Smooth muscle cell (in vitro differentiated cells): ENCODE results near the gene GCN1. TPM values are rescaled to one million over a fixed set of nuclear protein-coding genes. Genes with fewer than 3 reads are reported as not detected.

Source experiments
- DNase-seq: peaks from one replicate; lab custom pipeline; 2025; ENCODE audit not compliant: unreplicated experiment; lab: John Stamatoyannopoulos, UW
- H2AFZ ChIP-seq: fragments of 200-600 bp; sonication (generic); 2 replicates; pipeline ENCODE4 v1.6.0; 2016; ENCODE audit warnings: antibody characterized with exemption, low read depth, mild to moderate bottlenecking
- H3F3A ChIP-seq: fragments of 200-600 bp; sonication (generic); 2 replicates; pipeline ENCODE4 v1.6.0; 2017; ENCODE audit warnings: antibody characterized with exemption, low read depth
- H3K27ac ChIP-seq: fragments of 200-600 bp; sonication (generic); 2 replicates; pipeline ENCODE4 v1.5.1; 2016; ENCODE audit warnings: low read depth, mild to moderate bottlenecking
- H3K27me3 ChIP-seq: fragments of 200-600 bp; sonication (generic); 2 replicates; pipeline ENCODE4 v1.6.1; 2016; ENCODE audit warnings: low read depth, mild to moderate bottlenecking
- H3K36me3 ChIP-seq: fragments of 200-600 bp; sonication (generic); 2 replicates; pipeline ENCODE4 v1.5.1; 2016; ENCODE audit warnings: low read depth
- H3K4me1 ChIP-seq: fragments of 200-600 bp; sonication (generic); 2 replicates; pipeline ENCODE4 v1.5.1; 2016; ENCODE audit warnings: low read depth
- H3K4me2 ChIP-seq: fragments of 200-600 bp; sonication (generic); 2 replicates; pipeline ENCODE4 v1.6.0; 2016; ENCODE audit warnings: mild to moderate bottlenecking
- H3K4me3 ChIP-seq: fragments of 200-600 bp; sonication (generic); 2 replicates; pipeline ENCODE4 v1.5.1; 2016; ENCODE audit warnings: mild to moderate bottlenecking
- H3K79me2 ChIP-seq: fragments of 200-600 bp; sonication (generic); 2 replicates; pipeline ENCODE4 v1.6.0; 2016; ENCODE audit warnings: low read depth, mild to moderate bottlenecking
- H3K9ac ChIP-seq: fragments of 200-600 bp; sonication (generic); 2 replicates; pipeline ENCODE4 v1.6.0; 2016; ENCODE audit warnings: low read depth
- H3K9me3 ChIP-seq: fragments of 200-600 bp; sonication (generic); replicated peaks from 2 replicates; pipeline ENCODE4 v1.5.1; 2016; ENCODE audit warnings: low read depth
- H4K20me1 ChIP-seq: fragments of 200-600 bp; sonication (generic); 2 replicates; pipeline ENCODE4 v1.6.0; 2016; ENCODE audit warnings: low read depth
- WGBS: methylation state at CpG from one replicate; pipeline ENCODE4 v1.1.7; 2016; ENCODE audit warnings: low lambda C conversion rate; 5-methylcytosine and 5-hydroxymethylcytosine counted together
- polyA plus RNA-seq: library from polyadenylated mRNA; unstranded; fragments of >200 nt; fragmentation: Nextera tagmentation; extraction: Ambion mirVana; gene quantifications from 2 replicates; pipeline ENCODE4 v1.2.1, GENCODE V29; 2016
- total RNA-seq: library from RNA; depleted of rRNA; stranded (reverse); fragments of >200 nt; gene quantifications from 2 replicates; pipeline ENCODE4 v1.2.3, GENCODE V29; 2014
- TF ChIP-seq, protein P1 (sequence below): fragments of 200-600 bp; sonication (generic); IDR thresholded peaks from 2 replicates; pipeline ENCODE4 v1.5.1; 2017; ENCODE audit warnings: borderline replicate concordance, mild to moderate bottlenecking, antibody characterized with exemption; ENCODE audit not compliant: insufficient read depth, poor library complexity, severe bottlenecking

The GCN1 gene
- total and polyA plus RNA-seq, 2 experiments from 2014 or later = 31.6 to 44.3 TPM

DNA sequence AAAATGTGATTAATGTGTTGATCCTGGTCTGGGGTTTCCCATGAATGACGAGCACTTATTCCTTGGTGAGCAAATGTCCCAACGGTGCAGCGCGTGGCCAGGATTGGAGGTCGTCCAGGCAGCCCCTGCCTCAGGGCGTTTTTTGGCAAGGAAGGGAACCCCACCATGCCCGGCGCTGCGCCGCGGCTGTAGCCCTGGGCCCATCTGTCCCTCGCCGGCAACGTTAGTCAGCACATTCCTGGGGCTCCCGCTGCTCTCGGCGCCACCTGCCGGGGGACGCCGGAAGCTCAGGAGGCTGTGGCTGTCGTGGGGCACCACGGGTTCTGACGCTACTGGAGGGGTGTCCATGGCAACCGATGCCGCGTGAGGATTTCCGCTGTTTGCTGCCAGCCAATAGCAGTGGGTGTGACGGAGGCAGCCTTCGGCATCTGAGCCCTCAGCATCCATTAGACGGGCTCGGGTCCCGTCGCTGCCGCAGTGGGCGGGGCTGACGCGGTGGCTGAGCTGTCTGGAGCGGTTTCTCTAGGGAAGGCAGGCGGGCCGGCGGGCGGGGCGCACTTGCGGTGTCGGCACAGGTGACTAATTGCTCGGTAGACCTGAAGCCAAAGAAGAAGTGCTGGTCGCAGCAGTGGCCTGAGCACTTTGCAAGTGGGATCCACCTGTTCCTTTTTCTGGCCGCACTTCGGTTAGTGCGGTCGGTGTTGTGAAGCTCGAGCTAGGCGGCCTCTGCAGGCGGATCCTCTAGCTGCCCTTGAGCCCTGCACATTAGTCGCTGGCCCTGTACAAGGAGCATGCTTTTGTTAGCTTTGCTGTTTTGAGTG, 107.5 kb downstream of the GCN1 start:
- 2% methylated on average over 55 of the region's 55 CpGs for WGBS
- Histone ChIP-seq H3F3A (peaks cover 5% of the 10 kb centered on the region), H3K9ac (peak overlapping the region; percentile 24), H3K9me3 (no peaks in the 10 kb centered on the region), H3K27me3 (no peaks in the 10 kb centered on the region), H3K36me3 (no peaks in the 10 kb centered on the region), H3K4me1 (peaks cover 5% of the 10 kb centered on the region), H3K27ac (peak overlapping the region; percentile 25), H4K20me1 (no peaks in the 10 kb centered on the region), H3K4me2 (peak overlapping the region; percentile 84), H3K4me3 (peak overlapping the region; percentile 38), H3K79me2 (no peaks in the 10 kb centered on the region), H2AFZ (no peak overlapping the region)
- TF ChIP-seq, protein P1, sequence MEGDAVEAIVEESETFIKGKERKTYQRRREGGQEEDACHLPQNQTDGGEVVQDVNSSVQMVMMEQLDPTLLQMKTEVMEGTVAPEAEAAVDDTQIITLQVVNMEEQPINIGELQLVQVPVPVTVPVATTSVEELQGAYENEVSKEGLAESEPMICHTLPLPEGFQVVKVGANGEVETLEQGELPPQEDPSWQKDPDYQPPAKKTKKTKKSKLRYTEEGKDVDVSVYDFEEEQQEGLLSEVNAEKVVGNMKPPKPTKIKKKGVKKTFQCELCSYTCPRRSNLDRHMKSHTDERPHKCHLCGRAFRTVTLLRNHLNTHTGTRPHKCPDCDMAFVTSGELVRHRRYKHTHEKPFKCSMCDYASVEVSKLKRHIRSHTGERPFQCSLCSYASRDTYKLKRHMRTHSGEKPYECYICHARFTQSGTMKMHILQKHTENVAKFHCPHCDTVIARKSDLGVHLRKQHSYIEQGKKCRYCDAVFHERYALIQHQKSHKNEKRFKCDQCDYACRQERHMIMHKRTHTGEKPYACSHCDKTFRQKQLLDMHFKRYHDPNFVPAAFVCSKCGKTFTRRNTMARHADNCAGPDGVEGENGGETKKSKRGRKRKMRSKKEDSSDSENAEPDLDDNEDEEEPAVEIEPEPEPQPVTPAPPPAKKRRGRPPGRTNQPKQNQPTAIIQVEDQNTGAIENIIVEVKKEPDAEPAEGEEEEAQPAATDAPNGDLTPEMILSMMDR = peak; percentile 97
- peak; percentile 92 for DNase-seq

DNA sequence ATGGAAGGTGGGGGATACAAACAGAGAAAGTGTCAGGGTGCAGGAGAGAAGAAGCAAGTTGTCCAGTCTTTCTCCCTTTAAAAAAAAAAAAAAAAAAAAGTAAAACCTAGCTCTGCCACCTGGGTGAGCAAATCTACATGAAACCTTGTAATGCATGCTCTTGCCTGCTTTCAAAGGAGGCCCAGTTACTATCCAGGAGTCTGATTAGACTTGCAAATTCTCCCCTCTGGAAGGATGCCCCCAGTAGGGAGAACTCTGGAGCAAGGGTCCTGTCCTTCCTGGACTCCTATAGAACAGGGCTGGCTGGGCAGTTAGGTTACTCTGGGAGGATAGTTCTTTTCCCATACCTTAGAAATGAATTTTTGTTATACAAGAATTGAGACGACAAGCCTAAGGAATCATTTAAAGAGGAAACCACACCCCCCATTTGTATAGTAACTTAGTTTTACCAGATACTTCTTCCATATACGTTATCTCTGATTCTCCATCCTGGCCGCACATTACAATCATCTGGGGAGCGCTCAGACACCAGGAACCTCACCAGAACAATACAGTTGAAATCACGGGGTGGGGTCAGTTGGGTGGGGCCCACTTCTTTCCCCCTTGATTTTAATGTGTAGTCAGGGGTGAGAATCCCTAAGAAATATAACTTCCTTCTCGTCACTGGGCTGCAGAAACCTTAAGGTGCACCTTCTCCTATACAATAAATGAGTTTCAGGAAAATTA, 108.4 kb downstream of the GCN1 start:
- H3K9me3 ChIP-seq = no peaks in the 10 kb centered on the region
- no peaks in the 10 kb centered on the region for H3K79me2 ChIP-seq
- peak overlapping the region; percentile 25 for H3K27ac ChIP-seq
- peak overlapping the region; percentile 24 for H3K9ac ChIP-seq
- H3K4me3 ChIP-seq = peak overlapping the region; percentile 38
- H3K4me2 ChIP-seq = peak overlapping the region; percentile 84
- no peak overlapping the region for H2AFZ ChIP-seq
- peaks cover 5% of the 10 kb centered on the region for H3F3A ChIP-seq
- no peak for DNase-seq
- TF ChIP-seq, protein P1 = no peak
- no peaks in the 10 kb centered on the region for H3K36me3 ChIP-seq
- H3K27me3 ChIP-seq = no peaks in the 10 kb centered on the region
- H3K4me1 ChIP-seq = peaks cover 5% of the 10 kb centered on the region
- H4K20me1 ChIP-seq = no peaks in the 10 kb centered on the region
- 67% methylated on average over 6 of the region's 6 CpGs for WGBS

DNA sequence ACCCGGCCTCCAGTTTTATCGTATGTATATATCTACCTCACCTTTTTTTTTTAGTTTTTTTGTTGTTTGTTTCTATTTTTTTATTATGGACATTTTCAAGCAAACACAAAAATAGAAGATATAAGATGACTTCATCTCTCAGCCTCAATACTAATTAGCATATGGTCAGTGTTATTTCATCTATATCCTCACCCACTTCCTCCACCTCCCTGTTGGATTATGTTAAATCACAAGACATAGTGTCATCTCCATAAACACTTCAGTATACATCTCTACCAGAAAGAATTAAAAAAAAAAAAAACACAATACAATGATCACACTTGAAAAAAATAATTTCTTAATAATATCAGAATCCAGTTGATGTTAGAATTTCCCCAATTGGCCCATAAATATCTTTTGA, 112.9 kb downstream of the GCN1 start:
- TF ChIP-seq, protein P1 = no peak
- Histone ChIP-seq H3F3A (no peaks in the 10 kb centered on the region), H3K9ac (no peak overlapping the region), H3K9me3 (no peaks in the 10 kb centered on the region), H3K4me1 (peaks cover 4% of the 10 kb centered on the region), H4K20me1 (no peaks in the 10 kb centered on the region), H3K27ac (no peak overlapping the region), H3K27me3 (no peaks in the 10 kb centered on the region), H3K4me2 (no peak overlapping the region), H2AFZ (no peak overlapping the region), H3K79me2 (no peaks in the 10 kb centered on the region), H3K4me3 (no peak overlapping the region), H3K36me3 (no peaks in the 10 kb centered on the region)
- DNase-seq = no peak
- 100% methylated on average over 2 of the region's 2 CpGs for WGBS
